IMR-90 (cell line): ENCODE measurements around the gene RAB38. TPM values are rescaled to one million over a fixed set of nuclear protein-coding genes. Genes with fewer than 3 reads are reported as not detected.

Experiments
- ATAC-seq: fragments of 200-7000 bp; cut with Tn5 transposase; 2 replicates; pipeline ENCODE4 v1.9.1; 2020; ENCODE audit warnings: low read depth, mild to moderate bottlenecking, moderate library complexity
- BruUV-seq: library from RNA; stranded (reverse); fragments of 400-500 nt; replicated peaks from 2 replicates; lab custom pipeline; 2021; lab: Mats Ljungman, UMichigan
- CTCF ChIA-PET: fragments of 300-600 bp; formaldehyde crosslinking; extraction: SDS; loops from one replicate; lab custom pipeline; 2021; ENCODE audit warnings: antibody characterized with exemption; lab: Yijun Ruan, JAX
- POLR2A ChIA-PET: fragments of 300-600 bp; sonication (Branson Sonifier 250); formaldehyde crosslinking; loops from one replicate; lab custom pipeline; 2022; ENCODE audit warnings: antibody characterized with exemption; ENCODE audit not compliant: unreplicated experiment; lab: Charles Lee
- DNase-seq: peaks from one replicate; pipeline ENCODE4 v3.0.0; 2013
- H2AFZ ChIP-seq: replicated peaks from 2 replicates; pipeline ENCODE3; 2013; ENCODE audit warnings: low read length, mild to moderate bottlenecking; ENCODE audit not compliant: poor library complexity
- H2AK5ac ChIP-seq: 2 replicates; pipeline ENCODE4 v1.6.1; 2013; ENCODE audit warnings: low read depth, low read length, inconsistent platforms
- H2AK9ac ChIP-seq: replicated peaks from 2 replicates; pipeline ENCODE3; 2013; ENCODE audit warnings: mild to moderate bottlenecking, low read depth, low read length, moderate library complexity; ENCODE audit not compliant: poor library complexity
- H2BK120ac ChIP-seq: 2 replicates; pipeline ENCODE4 v1.6.1; 2013; ENCODE audit warnings: low read depth, low read length, inconsistent platforms
- H2BK15ac ChIP-seq: 3 replicates; pipeline ENCODE4 v1.6.1; 2013; ENCODE audit warnings: low read depth, low read length, inconsistent platforms
- H2BK20ac ChIP-seq: 2 replicates; pipeline ENCODE4 v1.6.1; 2013; ENCODE audit warnings: low read depth, mild to moderate bottlenecking, inconsistent platforms, low read length, moderate library complexity
- H2BK5ac ChIP-seq: 2 replicates; pipeline ENCODE4 v1.6.1; 2013; ENCODE audit warnings: mild to moderate bottlenecking, low read depth, low read length, inconsistent platforms; ENCODE audit not compliant: poor library complexity, severe bottlenecking
- H3K14ac ChIP-seq: replicated peaks from 2 replicates; pipeline ENCODE4 v1.6.1; 2013; ENCODE audit warnings: low read depth, low read length, inconsistent platforms
- H3K18ac ChIP-seq: 2 replicates; pipeline ENCODE4 v1.6.1; 2013; ENCODE audit warnings: low read depth, low read length, control low read depth
- H3K23ac ChIP-seq: 2 replicates; pipeline ENCODE4 v1.6.1; 2013; ENCODE audit warnings: low read depth, low read length, inconsistent platforms
- H3K27ac ChIP-seq: 2 replicates; pipeline ENCODE4 v1.5.1; 2013; ENCODE audit warnings: mild to moderate bottlenecking, control low read depth, low read length; ENCODE audit not compliant: insufficient read depth
- H3K27me3 ChIP-seq: 2 replicates; pipeline ENCODE4 v1.6.1; 2013; ENCODE audit warnings: low read length; ENCODE audit not compliant: control insufficient read depth, insufficient read depth
- H3K36me3 ChIP-seq: 2 replicates; pipeline ENCODE4 v1.6.1; 2013; ENCODE audit warnings: low read length, mixed read lengths; ENCODE audit not compliant: control insufficient read depth, insufficient read depth
- H3K4ac ChIP-seq: 2 replicates; pipeline ENCODE4 v1.6.1; 2013; ENCODE audit warnings: low read depth, low read length, inconsistent platforms
- H3K4me1 ChIP-seq: 2 replicates; pipeline ENCODE4 v1.6.1; 2013; ENCODE audit warnings: low read length, mixed read lengths; ENCODE audit not compliant: control insufficient read depth, insufficient read depth
- H3K4me2 ChIP-seq: 2 replicates; pipeline ENCODE4 v1.6.1; 2013; ENCODE audit warnings: low read depth, mild to moderate bottlenecking, control low read depth, low read length, moderate library complexity
- H3K4me3 ChIP-seq: 2 replicates; pipeline ENCODE4 v1.5.1; 2013; ENCODE audit warnings: low read depth, mild to moderate bottlenecking, control low read depth, low read length, moderate library complexity; ENCODE audit not compliant: insufficient read depth
- H3K56ac ChIP-seq: 2 replicates; pipeline ENCODE4 v1.6.1; 2013; ENCODE audit warnings: low read length, inconsistent platforms; ENCODE audit not compliant: insufficient read depth; ENCODE audit errors: extremely low read depth
- H3K79me1 ChIP-seq, 2 experiments: 2 replicates each; pipeline ENCODE4 v1.6.1; 2013; ENCODE audit warnings: low read length in 2 of 2, inconsistent platforms in 1 of 2, low read depth in 1 of 2
- H3K9ac ChIP-seq: 2 replicates; pipeline ENCODE4 v1.6.1; 2013; ENCODE audit warnings: low read depth, low read length, control low read depth
- H3K9me1 ChIP-seq: 2 replicates; pipeline ENCODE4 v1.6.1; 2013; ENCODE audit warnings: low read length, inconsistent platforms; ENCODE audit not compliant: insufficient read depth
- H3K9me3 ChIP-seq: 2 replicates; pipeline ENCODE4 v1.6.1; 2013; ENCODE audit warnings: low read length; ENCODE audit not compliant: control insufficient read depth, insufficient read depth
- H4K20me1 ChIP-seq: 2 replicates; pipeline ENCODE4 v1.6.1; 2013; ENCODE audit warnings: low read length, inconsistent platforms; ENCODE audit not compliant: insufficient read depth
- H4K5ac ChIP-seq: 2 replicates; pipeline ENCODE4 v1.6.1; 2013; ENCODE audit warnings: mild to moderate bottlenecking, low read depth, low read length, control low read depth
- H4K8ac ChIP-seq, 2 experiments: 2 replicates each; pipeline ENCODE4 v1.6.1; 2013; ENCODE audit warnings: low read depth in 2 of 2, low read length in 2 of 2, control low read depth in 1 of 2, inconsistent platforms in 1 of 2
- H4K91ac ChIP-seq: 2 replicates; pipeline ENCODE4 v1.6.1; 2013; ENCODE audit warnings: low read depth, low read length, inconsistent platforms; ENCODE audit not compliant: insufficient read depth
- BHLHE40 ChIP-seq: fragments of 150-350 bp; IDR thresholded peaks from 2 replicates; pipeline ENCODE4 v1.6.1; 2016; ENCODE audit warnings: mild to moderate bottlenecking, low read depth, low read length
- CEBPB ChIP-seq: IDR thresholded peaks from 2 replicates; pipeline ENCODE4 v1.6.1; 2012; ENCODE audit warnings: low read depth, low read length, improper control_type of control experiment
- MXI1 ChIP-seq: IDR thresholded peaks from 2 replicates; pipeline ENCODE4 v1.6.1; 2012; ENCODE audit warnings: low read depth, mild to moderate bottlenecking, low read length, moderate library complexity, borderline replicate concordance
- RCOR1 ChIP-seq: IDR thresholded peaks from 2 replicates; pipeline ENCODE4 v1.6.1; 2012; ENCODE audit warnings: mild to moderate bottlenecking, low read length, improper control_type of control experiment; ENCODE audit not compliant: insufficient replicate concordance
- RFX5 ChIP-seq: IDR thresholded peaks from 2 replicates; pipeline ENCODE4 v1.8.0; 2012; ENCODE audit warnings: low read depth, mild to moderate bottlenecking, low read length, moderate library complexity
- WGBS, 2 experiments: methylation state at CpG; one replicate each; pipeline versions ENCODE4 v1.1.5 to v1.1.7; 2013; ENCODE audit warnings: missing lambda C conversion rate in 2 of 2; ENCODE audit not compliant: insufficient read length in 1 of 2; ENCODE audit errors: extremely low coverage in 2 of 2; 5-methylcytosine and 5-hydroxymethylcytosine counted together
- dilution Hi-C: fragments of 300-500 bp; cut with HindIII; formaldehyde crosslinking; loops from one replicate; pipeline ENCODE4 v1.14.3; 2018; ENCODE audit warnings: low sequenced_read_pairs; ENCODE audit not compliant: unreplicated experiment
- in situ Hi-C: fragments of 300-500 bp; cut with MboI; formaldehyde crosslinking; loops from 3 replicates; pipeline ENCODE4 v1.14.3; 2019; ENCODE audit warnings: low sequenced_read_pairs, inconsistent platforms, mixed read lengths
- intact Hi-C: fragments of 100-400 bp; cut with micrococcal nuclease; formaldehyde crosslinking; loops from 2 replicates; pipeline ENCODE4 v1.10.0; 2022
- polyA plus RNA-seq, 3 experiments: library from polyadenylated mRNA; depleted of rRNA; stranded (reverse); fragments of >200 nt; gene quantifications; 2 replicates each; pipeline ENCODE4 v1.2.3, GENCODE V29; 2012; ENCODE audit warnings: low replicate concordance in 1 of 3
- total RNA-seq: library from RNA; depleted of rRNA; stranded (reverse); fragments of >200 nt; gene quantifications from 2 replicates; pipeline ENCODE4 v1.2.3, GENCODE V29; 2012
- TF ChIP-seq, protein P1 (sequence below): conservative IDR thresholded peaks from 2 replicates; pipeline ENCODE4 v1.5.1; 2012; ENCODE audit warnings: mild to moderate bottlenecking, low read depth, low read length, improper control_type of control experiment
- TF ChIP-seq, protein P2 (sequence below): fragments of 150-350 bp; IDR thresholded peaks from 2 replicates; pipeline ENCODE4 v1.6.1; 2016; ENCODE audit warnings: low read depth, mild to moderate bottlenecking, low read length, moderate library complexity, borderline replicate concordance

RAB38 gene
- total and polyA plus RNA-seq, 2 of the 4 experiments (the other 2 are of a cell fraction): 5.0 to 6.5 TPM

- TF ChIP-seq BHLHE40 (no peak), MXI1 (no peak), CEBPB (no peak), RCOR1 (no peak), RFX5 (no peak)
- TF ChIP-seq, protein P1, sequence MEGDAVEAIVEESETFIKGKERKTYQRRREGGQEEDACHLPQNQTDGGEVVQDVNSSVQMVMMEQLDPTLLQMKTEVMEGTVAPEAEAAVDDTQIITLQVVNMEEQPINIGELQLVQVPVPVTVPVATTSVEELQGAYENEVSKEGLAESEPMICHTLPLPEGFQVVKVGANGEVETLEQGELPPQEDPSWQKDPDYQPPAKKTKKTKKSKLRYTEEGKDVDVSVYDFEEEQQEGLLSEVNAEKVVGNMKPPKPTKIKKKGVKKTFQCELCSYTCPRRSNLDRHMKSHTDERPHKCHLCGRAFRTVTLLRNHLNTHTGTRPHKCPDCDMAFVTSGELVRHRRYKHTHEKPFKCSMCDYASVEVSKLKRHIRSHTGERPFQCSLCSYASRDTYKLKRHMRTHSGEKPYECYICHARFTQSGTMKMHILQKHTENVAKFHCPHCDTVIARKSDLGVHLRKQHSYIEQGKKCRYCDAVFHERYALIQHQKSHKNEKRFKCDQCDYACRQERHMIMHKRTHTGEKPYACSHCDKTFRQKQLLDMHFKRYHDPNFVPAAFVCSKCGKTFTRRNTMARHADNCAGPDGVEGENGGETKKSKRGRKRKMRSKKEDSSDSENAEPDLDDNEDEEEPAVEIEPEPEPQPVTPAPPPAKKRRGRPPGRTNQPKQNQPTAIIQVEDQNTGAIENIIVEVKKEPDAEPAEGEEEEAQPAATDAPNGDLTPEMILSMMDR: no peak
- TF ChIP-seq, protein P2, sequence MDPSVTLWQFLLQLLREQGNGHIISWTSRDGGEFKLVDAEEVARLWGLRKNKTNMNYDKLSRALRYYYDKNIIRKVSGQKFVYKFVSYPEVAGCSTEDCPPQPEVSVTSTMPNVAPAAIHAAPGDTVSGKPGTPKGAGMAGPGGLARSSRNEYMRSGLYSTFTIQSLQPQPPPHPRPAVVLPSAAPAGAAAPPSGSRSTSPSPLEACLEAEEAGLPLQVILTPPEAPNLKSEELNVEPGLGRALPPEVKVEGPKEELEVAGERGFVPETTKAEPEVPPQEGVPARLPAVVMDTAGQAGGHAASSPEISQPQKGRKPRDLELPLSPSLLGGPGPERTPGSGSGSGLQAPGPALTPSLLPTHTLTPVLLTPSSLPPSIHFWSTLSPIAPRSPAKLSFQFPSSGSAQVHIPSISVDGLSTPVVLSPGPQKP: no peak
- H3K18ac ChIP-seq: no peak overlapping the region
- intact Hi-C loops: no loop called here
- no peaks in the 10 kb centered on the region for H3K9me1 ChIP-seq
- no peak overlapping the region for H4K8ac ChIP-seq
- no peaks in the 10 kb centered on the region for H4K20me1 ChIP-seq
- no peaks in the 10 kb centered on the region for H3K27me3 ChIP-seq
- H2AFZ ChIP-seq: no peak overlapping the region
- H3K56ac ChIP-seq: no peak overlapping the region
- in situ Hi-C loops: no loop called here
- no peak overlapping the region for H4K91ac ChIP-seq
- no peak overlapping the region for H3K4ac ChIP-seq
- no peak overlapping the region for H2BK20ac ChIP-seq
- no peaks in the 10 kb centered on the region for H3K79me1 ChIP-seq
- H3K36me3 ChIP-seq: no peaks in the 10 kb centered on the region
- DNase-seq (no peak), ATAC-seq (no peak)
- H2BK15ac ChIP-seq: no peak overlapping the region
- H3K4me1 ChIP-seq: no peaks in the 10 kb centered on the region
- no peak overlapping the region for H3K4me3 ChIP-seq
- no peak overlapping the region for H3K14ac ChIP-seq
- dilution Hi-C loops: no loop called here
- POLR2A ChIA-PET: no interaction called here
- no peak overlapping the region for H3K23ac ChIP-seq
- H3K27ac ChIP-seq: no peak overlapping the region
- no peak overlapping the region for H2BK120ac ChIP-seq
- H2AK9ac ChIP-seq: no peak overlapping the region
- BruUV-seq: no TSS peak
- H3K9ac ChIP-seq: no peak overlapping the region
- H4K5ac ChIP-seq: no peak overlapping the region
- H2AK5ac ChIP-seq: no peak overlapping the region
- WGBS, 2 experiments: 69% methylated on average over 2 of the region's 5 CpGs; no CpG with 5 or more reads in 1 of the 2 experiments
- 0 out of 2 replicates have a peak, but pooled peaks cover 3% of the 10 kb centered on the region for H3K9me3 ChIP-seq
- H3K4me2 ChIP-seq: no peak overlapping the region
- CTCF ChIA-PET: interaction anchor here (1.4 kb wide), 1 partner anchor 9 kb away, joined by 3 read pairs; no protein-coding TSS in a partner anchor
- H2BK5ac ChIP-seq: no peak overlapping the region
Observed at GRCh38 chr11:88106666-88107065, 68.6 kb downstream of the RAB38 start.
